Right lobe of liver (tissue), 6 donors: ENCODE data around the gene ARMC9. TPM values are rescaled to one million over a fixed set of nuclear protein-coding genes. Genes with fewer than 3 reads are reported as not detected.

ENCODE experiments used
- ATAC-seq, 4 donors: fragments of 200-7000 bp; cut with Tn5 transposase; one replicate each; pipeline ENCODE4 v1.9.1; 2020; ENCODE audit warnings: mild to moderate bottlenecking in 4 of 4, moderate library complexity in 4 of 4
- DNase-seq, 3 donors: peaks; one replicate each; pipeline ENCODE4 v3.0.0-alpha.2; 2020
- H3K27ac ChIP-seq, 3 donors: fragments of 200-600 bp; one replicate each; pipeline ENCODE4 v1.8.0; 2022
- H3K27me3 ChIP-seq, 2 donors: fragments of 200-600 bp; one replicate each; pipeline ENCODE4 v1.8.0; 2022
- H3K36me3 ChIP-seq, 4 donors: fragments of 200-600 bp; sonication (generic) in 1 of 4; one replicate each; pipeline versions ENCODE4 v1.5.1 to v1.8.0; 2017 to 2022; ENCODE audit warnings: control low read depth in 1 of 4
- H3K4me1 ChIP-seq, 4 donors: fragments of 200-600 bp; sonication (generic) in 1 of 4; one replicate each; pipeline versions ENCODE4 v1.5.1 to v1.8.0; 2017 to 2022; ENCODE audit warnings: control low read depth in 1 of 4
- H3K4me3 ChIP-seq, 3 donors: fragments of 200-600 bp; one replicate each; pipeline ENCODE4 v1.8.0; 2022
- H3K9me3 ChIP-seq, 4 donors: fragments of 200-600 bp; sonication (generic) in 1 of 4; one replicate each; pipeline versions ENCODE4 v1.5.1 to v1.8.0; 2017 to 2022; ENCODE audit warnings: control low read depth in 1 of 4
- POLR2A ChIP-seq: fragments of 450-650 bp; IDR thresholded peaks from one replicate; pipeline ENCODE4 v1.6.1; 2017; ENCODE audit warnings: antibody characterized with exemption, mild to moderate bottlenecking
- WGBS: methylation state at CpG from one replicate; pipeline ENCODE4 v1.1.6; 2018; ENCODE audit warnings: low coverage, low lambda C conversion rate; ENCODE audit not compliant: insufficient coverage; ENCODE audit errors: missing lambda C conversion rate; 5-methylcytosine and 5-hydroxymethylcytosine counted together
- intact Hi-C, 2 donors: fragments of 100-400 bp; cut with DNase I; formaldehyde crosslinking; loops; one replicate each; pipeline versions ENCODE4 v1.11.2 to v1.14.1; 2022
- total RNA-seq, 6 experiments: library from RNA; depleted of rRNA in 2 of 6; stranded (reverse); fragments of >200 nt in 2 of 6; fragmentation: NEBNext Ultra II Directional in 3 of 6; extraction: Animal tissue kit (Norgen Biotek cat#: 25700) in 3 of 6; gene quantifications; one replicate each; pipeline versions ENCODE4 v1.1.0 to v1.2.4, GENCODE V29; 2016 to 2023
- TF ChIP-seq, protein P1 (sequence below), 4 donors: fragments of 200-600 bp in 3 of 4; fragments of 450-650 bp in 1 of 4; IDR thresholded peaks; one replicate each; pipeline versions ENCODE4 v1.5.1 to v1.8.0; 2016 to 2022; ENCODE audit warnings: antibody characterized with exemption in 4 of 4, mild to moderate bottlenecking in 2 of 4
- donor health status: DM: no; HTN: yes; CAD: no.
- donor health status: DM: no; HTN: no; CAD: no.
- donor health status: DM: no; HTN: no; CAD: no.
- donor health status: DM: no; HTN: yes; CAD: no.
- donor health status: DM: no; HTN: yes; CAD: no.

ARMC9 gene
- total RNA-seq, 6 experiments from 2014 or later, result 1.5 to 7.7 (median 2.4) TPM

DNA sequence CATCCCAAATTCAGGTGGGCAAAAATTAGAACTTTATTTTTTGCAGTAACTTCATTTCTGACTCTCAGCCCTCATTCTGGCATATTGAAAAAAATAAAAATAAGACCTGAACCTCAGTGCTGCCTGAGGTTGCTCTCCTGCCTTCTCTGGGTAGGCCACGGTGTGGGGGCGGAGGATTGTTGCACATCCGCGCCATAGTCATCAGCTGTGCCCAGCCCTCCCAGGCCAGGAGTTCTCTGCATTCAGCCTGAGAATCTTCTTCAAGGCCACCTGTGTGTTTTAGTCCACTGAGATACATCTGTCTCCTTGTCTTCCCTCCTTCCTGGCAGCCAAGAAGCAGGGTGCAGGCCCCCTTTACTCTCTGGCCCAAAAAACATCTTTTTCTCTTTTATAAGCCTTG is 94.7 kb downstream of the ARMC9 start:
- TF ChIP-seq, protein P1, sequence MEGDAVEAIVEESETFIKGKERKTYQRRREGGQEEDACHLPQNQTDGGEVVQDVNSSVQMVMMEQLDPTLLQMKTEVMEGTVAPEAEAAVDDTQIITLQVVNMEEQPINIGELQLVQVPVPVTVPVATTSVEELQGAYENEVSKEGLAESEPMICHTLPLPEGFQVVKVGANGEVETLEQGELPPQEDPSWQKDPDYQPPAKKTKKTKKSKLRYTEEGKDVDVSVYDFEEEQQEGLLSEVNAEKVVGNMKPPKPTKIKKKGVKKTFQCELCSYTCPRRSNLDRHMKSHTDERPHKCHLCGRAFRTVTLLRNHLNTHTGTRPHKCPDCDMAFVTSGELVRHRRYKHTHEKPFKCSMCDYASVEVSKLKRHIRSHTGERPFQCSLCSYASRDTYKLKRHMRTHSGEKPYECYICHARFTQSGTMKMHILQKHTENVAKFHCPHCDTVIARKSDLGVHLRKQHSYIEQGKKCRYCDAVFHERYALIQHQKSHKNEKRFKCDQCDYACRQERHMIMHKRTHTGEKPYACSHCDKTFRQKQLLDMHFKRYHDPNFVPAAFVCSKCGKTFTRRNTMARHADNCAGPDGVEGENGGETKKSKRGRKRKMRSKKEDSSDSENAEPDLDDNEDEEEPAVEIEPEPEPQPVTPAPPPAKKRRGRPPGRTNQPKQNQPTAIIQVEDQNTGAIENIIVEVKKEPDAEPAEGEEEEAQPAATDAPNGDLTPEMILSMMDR (IDR thresholded peaks at IDR 0.05), result no peak
- TF ChIP-seq POLR2A, result no peak
- H3K4me3 ChIP-seq, result no peak overlapping the region
- no peaks in the 10 kb centered on the region for H3K27me3 ChIP-seq
- intact Hi-C loops, result loop anchor here in 1 of 2 donors (10.0 kb wide), 1 partner anchor 112 kb away; no protein-coding TSS in a partner anchor
- H3K36me3 ChIP-seq, result no peaks in the 10 kb centered on the region
- DNase-seq, result no peak
- no peaks in the 10 kb centered on the region for H3K9me3 ChIP-seq
- no peaks in the 10 kb centered on the region for H3K4me1 ChIP-seq
- H3K27ac ChIP-seq, result no peak overlapping the region
- WGBS, result 97% methylated on average over 4 of the region's 4 CpGs
- ATAC-seq, result no peak

DNA sequence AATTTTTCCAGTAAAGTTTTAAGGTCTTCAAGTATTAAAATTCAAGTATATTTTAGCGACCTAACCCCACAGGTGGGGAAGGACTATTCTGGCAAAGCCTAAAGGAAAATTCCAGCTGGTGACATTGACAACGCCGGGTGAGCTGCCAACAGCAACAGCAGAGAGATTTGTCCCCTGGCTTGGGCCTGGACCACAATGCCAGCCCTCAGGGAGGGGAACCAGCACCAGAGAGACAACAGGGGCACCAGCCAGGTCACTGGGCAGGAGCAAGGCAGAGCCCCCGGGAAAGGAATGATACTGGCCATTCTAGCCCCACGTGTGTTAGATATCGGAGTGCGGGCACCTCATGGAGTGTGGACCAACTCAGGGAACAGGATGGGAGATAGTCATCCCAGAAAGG is 95.7 kb downstream of the ARMC9 start:
- Histone ChIP-seq H3K27ac (no peak overlapping the region), H3K4me1 (no peaks in the 10 kb centered on the region), H3K27me3 (no peaks in the 10 kb centered on the region), H3K4me3 (no peak overlapping the region), H3K9me3 (no peaks in the 10 kb centered on the region), H3K36me3 (no peaks in the 10 kb centered on the region)
- TF ChIP-seq, protein P1 (IDR thresholded peaks at IDR 0.05), result no peak
- TF ChIP-seq POLR2A, result no peak
- no peak for DNase-seq
- intact Hi-C loops, result loop anchor here in 1 of 2 donors (10.0 kb wide), 1 partner anchor 111 kb away; no protein-coding TSS in a partner anchor
- 86% methylated on average over 7 of the region's 7 CpGs for WGBS
- no peak for ATAC-seq

DNA sequence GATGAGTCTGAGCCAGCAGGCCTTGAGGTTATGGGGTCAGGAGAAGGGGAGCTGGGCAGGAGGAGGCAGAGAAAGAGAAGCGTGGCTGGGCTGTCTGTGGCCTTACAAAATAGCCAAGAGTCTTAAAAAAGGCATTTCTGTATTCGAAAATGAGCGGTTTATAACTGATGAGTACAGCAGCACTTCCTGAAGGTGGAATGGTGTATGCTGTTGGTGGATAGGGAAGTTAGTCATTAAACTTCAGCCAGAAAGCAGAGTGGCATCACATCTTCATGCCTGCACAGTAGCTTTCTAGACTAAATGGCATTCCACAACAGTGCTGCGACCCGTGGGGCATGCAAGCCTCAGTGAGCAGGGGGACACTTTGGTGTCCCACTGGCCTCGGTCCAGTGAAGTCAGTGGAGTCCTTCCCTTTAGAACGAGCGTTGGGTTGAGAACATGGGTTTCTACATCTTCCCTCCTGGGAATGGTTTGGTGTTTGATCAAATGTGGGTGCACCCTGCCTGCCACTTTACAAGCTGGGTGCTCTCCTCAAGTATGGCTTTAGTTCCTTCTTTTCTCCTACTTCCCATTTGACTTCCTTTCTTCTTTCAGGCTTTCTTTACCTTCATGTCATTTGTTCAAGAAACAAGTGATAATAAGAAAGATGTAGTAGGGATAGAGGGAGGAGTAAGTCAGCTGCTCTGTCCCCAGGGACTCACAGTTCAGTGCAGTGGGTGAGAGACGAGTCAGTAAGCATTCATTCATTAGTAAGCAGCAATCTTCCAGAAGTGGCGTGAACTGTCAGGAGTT is 96.3 kb downstream of the ARMC9 start:
- 51% methylated on average over 8 of the region's 10 CpGs for WGBS
- H3K4me3 ChIP-seq, result no peak overlapping the region
- no peaks in the 10 kb centered on the region for H3K4me1 ChIP-seq
- intact Hi-C loops, result loop anchor here in 1 of 2 donors (10.0 kb wide), 1 partner anchor 110 kb away; no protein-coding TSS in a partner anchor
- no peak overlapping the region for H3K27ac ChIP-seq
- H3K36me3 ChIP-seq, result no peaks in the 10 kb centered on the region
- ATAC-seq (no peak), DNase-seq (no peak)
- TF ChIP-seq, protein P1 (IDR thresholded peaks at IDR 0.05), result no peak
- TF ChIP-seq POLR2A, result no peak
- no peaks in the 10 kb centered on the region for H3K9me3 ChIP-seq
- H3K27me3 ChIP-seq, result no peaks in the 10 kb centered on the region

DNA sequence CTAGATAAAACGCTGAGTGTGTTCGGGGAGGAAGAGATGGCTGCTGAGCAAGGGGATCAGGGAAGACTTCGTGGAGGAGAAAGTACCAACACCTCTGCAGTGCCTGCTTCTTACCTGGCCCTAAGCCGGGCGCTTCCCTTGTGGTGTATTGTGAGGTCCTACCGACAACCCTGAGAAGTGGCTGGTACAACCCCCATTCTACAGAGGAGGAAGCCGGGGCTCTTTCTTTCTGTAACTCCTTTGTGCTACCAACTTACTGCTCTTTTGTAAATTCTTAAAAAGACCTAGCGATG is 96.9 kb downstream of the ARMC9 start:
- no peaks in the 10 kb centered on the region for H3K36me3 ChIP-seq
- no peak overlapping the region for H3K4me3 ChIP-seq
- TF ChIP-seq POLR2A, result no peak
- TF ChIP-seq, protein P1 (IDR thresholded peaks at IDR 0.05), result no peak
- intact Hi-C loops, result loop anchor here in 1 of 2 donors (10.0 kb wide), 1 partner anchor 109 kb away; no protein-coding TSS in a partner anchor
- WGBS, result 59% methylated on average over 5 of the region's 8 CpGs
- no peaks in the 10 kb centered on the region for H3K27me3 ChIP-seq
- no peak for DNase-seq
- no peak overlapping the region for H3K27ac ChIP-seq
- no peaks in the 10 kb centered on the region for H3K4me1 ChIP-seq
- ATAC-seq, result no peak
- no peaks in the 10 kb centered on the region for H3K9me3 ChIP-seq
